ENCODE measurements around the gene RAP2C.
"Not testable (repeated sequence)": the region's sequence is repeated elsewhere in the genome, so short reads cannot be mapped to it uniquely, and the experiment has no call there.

Gene RAP2C

DNA sequence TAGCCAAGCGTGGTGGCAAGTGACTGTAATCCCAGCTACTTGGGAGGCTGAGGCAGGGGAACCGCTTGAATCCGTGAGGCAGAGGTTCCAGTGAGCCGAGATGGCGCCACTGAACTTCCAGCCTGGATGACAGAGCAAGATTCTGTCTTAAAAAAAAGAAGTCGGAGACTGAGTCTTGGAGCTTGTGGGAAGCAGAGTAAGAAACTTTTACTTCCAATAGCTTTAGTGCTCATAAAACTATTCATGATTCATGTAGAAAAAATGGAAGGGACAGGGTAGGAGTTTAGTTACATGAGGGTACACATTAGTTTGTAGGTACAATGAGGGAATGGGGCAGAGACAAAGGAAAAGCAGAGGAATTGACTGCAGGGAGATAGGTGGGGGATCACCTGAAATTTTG, 19.3 kb downstream of the RAP2C start:
- no peak for DNase-seq (ENCODE audit: low read depth in 2 of 2)

DNA sequence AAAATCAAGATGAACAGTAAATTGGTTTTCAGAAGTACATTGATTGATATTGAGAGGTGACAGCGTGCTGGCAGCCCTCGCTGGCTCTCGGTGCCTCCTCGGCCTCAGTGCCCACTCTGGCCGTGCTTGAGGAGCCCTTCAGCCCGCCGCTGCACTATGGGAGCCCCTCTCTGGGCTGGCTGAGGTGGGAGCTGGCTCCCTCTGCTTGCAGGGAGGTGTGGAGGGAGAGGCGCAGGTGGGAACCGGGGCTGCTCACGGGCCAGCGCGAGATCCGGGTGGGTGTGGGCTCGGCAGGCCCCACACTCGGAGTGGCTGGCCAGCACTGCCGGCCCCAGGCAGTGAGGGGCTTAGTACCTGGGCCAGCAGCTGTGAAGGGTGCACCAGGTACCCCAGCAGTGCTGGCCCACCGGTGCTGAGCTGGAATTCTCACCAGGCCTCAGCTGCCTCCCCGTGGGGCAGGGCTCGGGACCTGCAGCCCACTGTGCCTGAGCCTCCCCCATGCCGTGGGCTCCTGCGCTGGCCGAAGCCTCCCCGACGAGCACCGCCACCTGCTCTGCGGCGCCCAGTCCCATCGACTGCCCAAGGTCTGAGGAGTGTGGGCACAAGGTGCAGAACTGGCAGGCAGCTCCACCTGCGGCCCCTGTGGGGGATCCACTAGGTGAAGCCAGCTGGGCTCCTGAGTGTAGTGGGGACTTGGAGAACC, 25.2 kb downstream of the RAP2C start:
- no peak for DNase-seq (ENCODE audit: low read depth in 2 of 2)

DNA sequence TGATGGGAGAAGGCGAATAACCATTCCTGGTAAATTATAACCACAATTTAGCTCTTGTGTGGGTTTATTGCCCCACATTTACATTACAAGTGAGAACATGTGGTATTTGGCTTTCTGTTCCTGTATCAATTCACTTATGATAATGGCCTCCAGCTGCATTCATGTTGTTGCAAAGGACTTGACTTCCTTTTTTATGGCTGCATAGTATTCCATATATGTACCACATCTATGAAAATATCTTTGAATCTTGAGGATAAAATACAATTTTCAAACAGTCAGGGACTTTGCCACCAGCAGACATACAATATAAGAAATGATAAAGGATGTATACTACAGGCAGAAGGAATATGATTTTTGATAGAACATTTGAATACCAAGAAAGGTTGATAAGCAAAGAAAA, 27.3 kb downstream of the RAP2C start:
- no peak for DNase-seq (ENCODE audit: low read depth in 2 of 2)

DNA sequence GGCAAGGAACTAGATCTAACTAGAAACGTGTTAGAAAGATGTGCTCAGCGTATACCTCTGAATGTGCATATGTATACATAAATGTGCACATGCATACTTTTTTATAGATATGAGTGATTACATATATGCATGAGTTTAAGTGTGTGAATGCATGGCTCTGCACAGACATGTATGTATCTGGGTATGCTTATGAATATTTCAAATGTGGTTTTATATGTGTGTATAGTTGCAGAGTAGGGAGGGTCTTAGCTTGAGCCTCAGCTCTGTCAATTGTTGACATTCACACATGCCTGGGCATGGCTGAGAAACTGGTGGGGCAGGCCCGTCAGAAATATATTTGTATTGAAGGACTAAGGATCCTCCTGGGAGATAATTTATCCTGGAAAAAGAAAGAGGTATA, 31.1 kb downstream of the RAP2C start:
- no peak for DNase-seq (ENCODE audit: low read depth in 2 of 2)

DNA sequence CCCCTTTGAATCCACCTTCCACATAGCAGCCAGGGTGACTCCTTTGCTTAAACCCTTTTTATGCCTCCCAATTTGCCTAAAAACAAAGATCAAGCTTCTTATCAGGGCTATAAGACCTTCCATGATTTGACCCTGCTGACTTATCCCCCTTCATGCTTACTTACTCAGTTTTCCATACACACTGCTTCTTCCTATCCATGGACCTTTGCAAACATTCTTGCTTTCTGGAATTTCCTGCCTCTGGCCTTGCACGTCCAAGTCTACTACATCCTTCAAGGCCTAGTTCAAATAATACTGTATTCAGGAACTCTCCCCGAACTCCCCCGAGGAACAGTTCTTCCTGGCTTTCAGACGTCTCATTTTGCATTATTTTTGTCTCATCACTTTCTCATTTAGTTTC, 31.8 kb downstream of the RAP2C start:
- DNase-seq (ENCODE audit: low read depth in 2 of 2), result no peak

DNA sequence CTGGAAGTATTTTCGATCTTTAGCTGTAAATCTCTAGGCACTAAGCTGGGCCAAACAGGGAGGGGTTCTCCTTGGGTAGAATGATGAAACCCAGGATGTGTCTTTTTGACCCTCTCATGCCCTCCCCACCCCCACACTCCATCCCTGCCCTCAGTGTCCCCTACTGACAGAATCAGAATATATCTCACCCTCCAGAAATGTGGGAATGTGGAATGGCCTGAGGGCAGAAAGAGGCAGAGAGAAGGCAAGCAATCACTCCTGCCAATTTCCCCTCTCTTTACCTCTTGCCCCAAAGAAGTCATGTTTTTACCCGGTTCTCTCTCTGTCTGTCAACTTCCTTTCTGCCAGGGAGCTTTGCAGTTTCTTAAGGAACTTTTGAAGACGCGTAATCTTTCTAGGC, 34.4 kb downstream of the RAP2C start:
- no peak for DNase-seq (ENCODE audit: low read depth in 2 of 2)

DNA sequence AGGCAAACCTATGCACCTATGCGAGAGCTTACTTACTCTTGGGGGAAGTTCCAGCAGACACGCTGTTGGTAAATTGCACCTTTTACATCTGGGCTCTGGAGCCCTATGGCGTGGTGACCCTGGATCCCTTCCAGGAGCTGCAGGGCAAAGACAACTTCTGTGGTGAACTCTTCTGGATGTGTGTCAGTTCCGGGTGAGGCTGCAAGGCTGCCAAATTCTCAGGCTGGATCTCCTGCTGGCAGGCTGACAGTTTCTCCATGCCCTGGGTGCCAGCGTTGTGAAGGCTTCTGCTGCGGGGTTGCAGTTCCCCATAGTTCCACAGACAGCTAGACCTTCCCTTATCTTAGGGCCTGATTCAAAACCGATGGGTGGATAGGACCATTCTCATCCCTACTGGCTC, 37.9 kb downstream of the RAP2C start:
- no peak for DNase-seq (ENCODE audit: low read depth in 2 of 2)

DNA sequence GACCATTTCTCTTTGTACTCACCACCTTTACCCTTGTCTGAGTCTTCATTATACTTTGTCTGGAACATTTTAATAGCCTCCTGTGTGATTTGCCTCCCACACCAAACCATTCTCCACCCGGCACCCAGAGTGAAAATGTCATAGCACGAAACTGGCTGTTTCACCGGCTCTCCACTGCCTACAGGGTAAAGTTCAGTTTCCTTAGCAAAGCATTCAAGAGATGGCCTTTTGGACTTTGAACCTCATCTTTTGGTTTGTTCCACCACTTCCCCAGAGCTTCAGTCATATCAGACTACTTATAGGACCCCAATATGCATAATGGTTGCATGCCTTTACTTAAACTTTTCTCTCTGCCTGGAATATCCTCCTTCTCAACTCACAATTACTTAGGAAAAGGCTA, 38.3 kb downstream of the RAP2C start:
- DNase-seq (ENCODE audit: low read depth in 2 of 2), result no peak

DNA sequence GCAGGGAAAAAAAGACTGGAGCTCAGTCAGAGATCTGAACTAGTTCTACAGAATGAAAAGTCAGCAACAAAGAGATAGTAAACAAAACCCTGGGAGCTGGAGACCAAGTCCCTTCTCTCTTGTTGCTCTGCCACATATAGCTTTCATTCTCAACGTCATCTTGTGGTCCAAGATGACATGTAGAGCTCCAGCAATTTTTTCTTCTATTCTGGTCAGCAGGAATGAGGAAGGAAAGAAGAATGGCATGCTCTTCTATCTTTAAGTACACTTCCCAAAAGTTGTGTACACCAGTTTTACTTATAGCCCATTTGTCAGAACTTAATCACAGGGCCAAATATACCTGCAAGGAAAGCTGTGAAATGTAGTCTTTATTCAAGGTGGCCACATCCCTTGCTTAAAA, 45.6 kb downstream of the RAP2C start:
- no peak for DNase-seq (ENCODE audit: low read depth in 2 of 2)

DNA sequence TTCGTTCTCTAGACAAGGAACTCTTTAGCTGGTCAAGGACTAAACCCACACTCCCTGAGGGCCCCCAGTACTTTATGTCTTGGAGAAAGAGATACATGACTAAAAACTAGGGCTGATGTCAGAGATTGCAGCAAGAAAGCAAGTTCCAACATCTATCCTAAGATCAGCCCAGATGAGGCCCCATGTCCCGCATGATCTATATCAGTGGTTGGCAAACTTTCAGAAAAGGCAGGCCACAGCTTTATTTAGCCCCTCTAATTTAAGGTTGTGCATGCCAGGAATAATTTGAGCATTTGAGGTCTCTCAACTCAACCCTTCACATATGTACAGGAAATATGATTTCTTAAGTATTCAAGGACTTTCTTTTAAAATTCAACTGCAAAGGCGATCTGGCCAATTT, 47.4 kb downstream of the RAP2C start:
- DNase-seq (ENCODE audit: low read depth in 2 of 2), result no peak

DNA sequence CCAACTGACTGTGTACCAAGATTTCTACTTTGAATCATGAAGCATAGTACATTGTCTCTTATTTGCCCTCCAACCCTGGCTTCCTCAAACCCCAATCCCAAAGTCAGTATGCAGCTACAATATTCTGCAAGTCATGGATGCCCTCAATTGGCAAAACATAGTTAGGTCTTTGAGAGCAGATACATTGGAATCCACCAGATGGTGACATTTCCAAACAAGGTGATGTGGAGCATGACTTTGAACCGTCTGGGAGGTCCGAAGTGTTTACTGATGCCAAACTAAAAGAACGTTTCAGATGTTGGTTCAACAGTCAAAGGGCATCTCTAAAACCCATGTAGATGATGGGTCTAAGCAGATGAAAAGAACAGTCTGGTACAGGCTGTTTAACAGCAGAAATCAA, 47.8 kb downstream of the RAP2C start:
- no peak for DNase-seq (ENCODE audit: low read depth in 2 of 2)

DNA sequence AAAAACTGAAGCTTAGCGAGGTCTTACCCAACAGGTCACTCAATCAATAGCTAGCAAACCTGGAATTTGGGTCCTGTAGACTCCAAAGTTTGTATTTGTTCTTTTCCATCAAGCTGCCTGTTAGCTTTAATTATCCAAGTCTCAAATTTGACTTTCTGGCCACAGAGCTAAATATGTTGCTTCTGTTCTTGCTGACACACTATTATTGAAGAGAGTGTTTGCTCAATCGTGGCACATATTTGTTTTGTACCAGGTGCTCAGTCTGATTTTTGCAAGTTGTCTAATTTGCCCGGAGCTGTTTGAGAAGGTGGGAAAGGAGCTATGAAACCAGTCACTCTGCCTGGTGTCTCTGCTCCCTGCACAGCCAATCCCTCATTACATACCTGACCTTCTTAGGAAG, 49.7 kb downstream of the RAP2C start:
- DNase-seq (ENCODE audit: low read depth in 2 of 2), result no peak

DNA sequence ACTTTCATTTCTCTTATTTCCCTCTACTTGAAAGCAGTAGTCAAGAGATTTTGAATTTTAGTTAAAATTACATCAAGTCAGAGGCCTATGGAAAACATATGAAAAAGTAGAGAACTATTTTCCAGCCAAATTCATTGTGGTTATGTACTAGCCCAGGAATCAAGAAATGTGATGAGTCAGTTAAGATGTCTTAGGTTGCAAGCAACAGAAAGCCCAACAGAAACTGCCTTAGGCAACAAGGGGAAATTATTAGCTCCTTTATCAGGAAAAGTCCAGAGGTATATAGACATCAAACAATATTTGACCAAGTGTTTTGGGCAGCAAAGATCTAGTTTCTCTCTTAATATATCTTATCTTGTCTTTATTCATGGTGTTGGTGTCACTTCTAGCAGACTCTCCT, 53.6 kb downstream of the RAP2C start:
- DNase-seq (ENCODE audit: low read depth in 2 of 2), result no peak

DNA sequence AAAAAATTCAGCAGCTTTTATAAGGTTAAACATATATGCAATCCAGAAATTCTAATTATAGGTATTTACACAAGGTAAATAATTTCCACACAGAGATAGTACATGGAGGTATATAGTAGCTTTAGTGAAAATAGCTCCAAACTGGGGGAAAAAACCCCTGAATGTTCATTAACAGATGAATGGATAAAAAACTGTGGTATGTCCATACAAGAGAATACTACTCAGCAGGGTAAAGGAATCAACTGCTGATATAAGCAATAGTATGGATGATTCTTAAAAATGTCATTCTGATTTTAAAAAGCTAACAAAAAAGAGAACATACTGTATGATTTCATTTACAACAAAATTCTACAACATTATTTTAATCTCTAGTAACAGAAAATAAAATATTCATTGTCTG, 54.2 kb downstream of the RAP2C start:
- DNase-seq (ENCODE audit: low read depth in 2 of 2), result no peak

DNA sequence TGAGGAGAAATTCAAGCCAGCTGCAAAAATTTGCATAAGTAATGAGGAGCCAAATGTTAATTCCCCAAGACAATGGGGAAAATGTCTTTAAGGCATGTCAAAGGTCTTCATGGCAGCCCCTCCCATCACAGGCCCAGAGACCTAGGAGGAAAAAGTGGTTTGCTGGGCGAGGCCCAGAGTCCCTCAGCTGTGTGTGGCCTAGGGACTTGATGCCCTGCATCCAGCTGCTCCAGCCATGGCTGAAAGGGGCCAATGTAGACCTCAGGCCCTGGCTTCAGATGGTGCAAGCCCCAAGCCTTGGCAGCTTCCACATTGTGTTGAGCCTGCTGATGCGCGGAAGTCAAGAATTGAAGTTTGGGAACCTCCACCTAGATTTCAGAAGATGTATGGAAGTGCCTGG, 56.2 kb downstream of the RAP2C start:
- not testable (repeated sequence) for DNase-seq (ENCODE audit: low read depth in 2 of 2)

DNA sequence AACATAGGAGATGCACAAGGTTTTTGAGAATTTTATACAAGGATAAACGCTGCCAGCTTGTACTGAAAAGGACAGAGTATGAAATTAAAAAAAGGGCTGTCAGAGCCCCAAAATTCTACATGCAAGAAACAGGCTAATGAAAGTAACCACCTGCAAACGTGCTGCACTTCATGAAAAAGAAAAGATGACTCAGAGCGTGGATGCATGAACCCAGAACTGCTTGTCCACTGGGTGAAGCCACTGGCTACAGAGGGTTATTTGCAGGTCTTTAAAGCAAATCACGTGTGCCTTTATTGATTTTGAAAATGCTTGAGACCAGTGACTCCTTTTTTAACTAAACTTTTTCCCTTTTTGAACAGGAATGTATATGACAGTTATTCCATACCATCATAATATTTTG, 66.1 kb downstream of the RAP2C start:
- DNase-seq (ENCODE audit: low read depth in 2 of 2), result no peak
